Measurements from ENCODE around the gene PSME3. TPM values are rescaled to one million over a fixed set of nuclear protein-coding genes. Genes with fewer than 3 reads are reported as not detected.

Gene PSME3
- total RNA-seq, 2 donors from 2014 or later: 41.2 to 51.6 TPM

- ATAC-seq (no peak), DNase-seq (no peak)
- WGBS, 2 donors: 50 to 53% methylated on average over 2 of the region's 2 CpGs
- Histone ChIP-seq H3K27ac (peak overlapping the region; percentile 72 to 92 (median 92)), H3K4me1 (peaks cover 47% of the 10 kb centered on the region), H3K4me3 (no peak overlapping the region), H3K27me3 (no peaks in the 10 kb centered on the region), H3K36me3 (replicated peaks in 1 of 2; ENCODE audit: insufficient read depth in 1 of 2, low read depth in 2 of 2) (no peaks in the 10 kb centered on the region), H3K9me3 (no peaks in the 10 kb centered on the region)
- intact Hi-C loops (cut with DNase I): no loop called here
- TF ChIP-seq CTCF (IDR thresholded peaks at IDR 0.05): no peak
- TF ChIP-seq POLR2A (IDR thresholded peaks at IDR 0.05): no peak
Observed at GRCh38 chr17:42803074-42803883, 29.9 kb upstream of the PSME3 start.

GRCh38 chr17:42804918-42805367 lies 28.3 kb upstream of the PSME3 start:
- peak overlapping the region; percentile 72 to 92 (median 92) for H3K27ac ChIP-seq
- no peak overlapping the region for H3K4me3 ChIP-seq
- DNase-seq (peak; percentile 52 to 79 (median 70)), ATAC-seq (peak; percentile 91)
- peaks cover 40% of the 10 kb centered on the region for H3K4me1 ChIP-seq
- intact Hi-C loops (cut with DNase I): no loop called here
- WGBS, 2 donors: 10 to 16% methylated on average over 1 of the region's 1 CpG
- H3K27me3 ChIP-seq: no peaks in the 10 kb centered on the region
- no peaks in the 10 kb centered on the region for H3K9me3 ChIP-seq
- peak in 2 of 3 donors; percentile 36 to 37 for TF ChIP-seq POLR2A (IDR thresholded peaks at IDR 0.05)
- TF ChIP-seq CTCF (IDR thresholded peaks at IDR 0.05): no peak
- H3K36me3 ChIP-seq (replicated peaks in 1 of 2; ENCODE audit: insufficient read depth in 1 of 2, low read depth in 2 of 2): no peaks in the 10 kb centered on the region

GRCh38 chr17:42806249-42806648 lies 26.9 kb upstream of the PSME3 start:
- ATAC-seq (no peak), DNase-seq (no peak)
- Histone ChIP-seq H3K4me3 (no peak overlapping the region), H3K4me1 (peaks cover 40% of the 10 kb centered on the region), H3K27me3 (no peaks in the 10 kb centered on the region), H3K36me3 (replicated peaks in 1 of 2; ENCODE audit: insufficient read depth in 1 of 2, low read depth in 2 of 2) (peaks cover 0 to 7% of the 10 kb centered on the region in 2 donors), H3K27ac (peak overlapping the region in 3 of 4 donors; percentile 92), H3K9me3 (no peaks in the 10 kb centered on the region)
- 47 to 68% methylated on average over 1 of the region's 1 CpG for WGBS, 2 donors
- TF ChIP-seq POLR2A (IDR thresholded peaks at IDR 0.05): no peak
- no peak for TF ChIP-seq CTCF (IDR thresholded peaks at IDR 0.05)
- intact Hi-C loops (cut with DNase I): no loop called here

- no peaks in the 10 kb centered on the region for H3K27me3 ChIP-seq
- peaks cover 24% of the 10 kb centered on the region for H3K4me1 ChIP-seq
- peak in 3 of 4 donors; percentile 45 to 58 (median 47) for DNase-seq
- H3K27ac ChIP-seq: peak overlapping the region in 2 of 4 donors; percentile 48 to 59
- intact Hi-C loops (cut with DNase I): no loop called here
- H3K9me3 ChIP-seq: no peaks in the 10 kb centered on the region
- ATAC-seq: no peak
- TF ChIP-seq POLR2A (IDR thresholded peaks at IDR 0.05) (no peak), CTCF (IDR thresholded peaks at IDR 0.05) (no peak)
- WGBS, 2 donors: 5 to 11% methylated on average over 3 of the region's 3 CpGs
- H3K36me3 ChIP-seq (replicated peaks in 1 of 2; ENCODE audit: insufficient read depth in 1 of 2, low read depth in 2 of 2): peaks cover 5 to 18% of the 10 kb centered on the region in 2 donors
- no peak overlapping the region for H3K4me3 ChIP-seq
Observed at GRCh38 chr17:42809250-42809649, 23.9 kb upstream of the PSME3 start.

Data from body of pancreas (tissue), 4 donors.